ENCODE results near the gene TTC33.
"Not testable (repeated sequence)": the region's sequence is repeated elsewhere in the genome, so short reads cannot be mapped to it uniquely, and the experiment has no call there.

The TTC33 gene

GRCh38 chr5:40779561-40779960, 23.8 kb upstream of the TTC33 start:
- no peak for DNase-seq

- no peak for DNase-seq
Observed at GRCh38 chr5:40778133-40778532, 22.4 kb upstream of the TTC33 start.

GRCh38 chr5:40776658-40776977, 20.9 kb upstream of the TTC33 start:
- no peak for DNase-seq

- no peak for DNase-seq
Observed at GRCh38 chr5:40775846-40776657, 20.3 kb upstream of the TTC33 start.

- DNase-seq, result no peak
Observed at GRCh38 chr5:40775085-40775845, 19.5 kb upstream of the TTC33 start.

GRCh38 chr5:40774623-40775022, 18.9 kb upstream of the TTC33 start:
- DNase-seq, result no peak

- no peak for DNase-seq
Observed at GRCh38 chr5:40770764-40771163, 15.0 kb upstream of the TTC33 start.

- DNase-seq, result no peak
Observed at GRCh38 chr5:40762705-40763104, 6.9 kb upstream of the TTC33 start.

GRCh38 chr5:40757400-40757799, 1.6 kb upstream of the TTC33 start:
- no peak for DNase-seq

GRCh38 chr5:40755093-40755406, 711 bp downstream of the TTC33 start:
- DNase-seq, result peak; percentile 52

GRCh38 chr5:40754381-40755092, 1.2 kb downstream of the TTC33 start:
- DNase-seq, result no peak

GRCh38 chr5:40746703-40747102, 9.1 kb downstream of the TTC33 start:
- no peak for DNase-seq

GRCh38 chr5:40743771-40744170, 12.0 kb downstream of the TTC33 start:
- DNase-seq, result no peak

GRCh38 chr5:40738502-40738901, 17.3 kb downstream of the TTC33 start:
- DNase-seq, result no peak

- no peak for DNase-seq
Observed at GRCh38 chr5:40736103-40736875, 19.5 kb downstream of the TTC33 start.

GRCh38 chr5:40735609-40736008, 20.2 kb downstream of the TTC33 start:
- no peak for DNase-seq

- no peak for DNase-seq
Observed at GRCh38 chr5:40734986-40735385, 20.8 kb downstream of the TTC33 start.

- no peak for DNase-seq
Observed at GRCh38 chr5:40733879-40734563, 21.7 kb downstream of the TTC33 start.

GRCh38 chr5:40733434-40733833, 22.3 kb downstream of the TTC33 start:
- DNase-seq, result no peak

GRCh38 chr5:40722497-40722911, 33.3 kb downstream of the TTC33 start:
- not testable (repeated sequence) for DNase-seq

GRCh38 chr5:40720069-40720468, 35.7 kb downstream of the TTC33 start:
- DNase-seq, result no peak

- DNase-seq, result no peak
Observed at GRCh38 chr5:40717281-40717680, 38.5 kb downstream of the TTC33 start.

- DNase-seq, result no peak
Observed at GRCh38 chr5:40716590-40716989, 39.2 kb downstream of the TTC33 start.
